IMR-90 (cell line): Measurements from ENCODE around the gene CDK11A. TPM values are rescaled to one million over a fixed set of nuclear protein-coding genes. Genes with fewer than 3 reads are reported as not detected.

Experiments
- ATAC-seq: fragments of 200-7000 bp; cut with Tn5 transposase; 2 replicates; pipeline ENCODE4 v1.9.1; 2020; ENCODE audit warnings: low read depth, mild to moderate bottlenecking, moderate library complexity
- BruUV-seq: library from RNA; stranded (reverse); fragments of 400-500 nt; replicated peaks from 2 replicates; lab custom pipeline; 2021; lab: Mats Ljungman, UMichigan
- CTCF ChIA-PET: fragments of 300-600 bp; formaldehyde crosslinking; extraction: SDS; loops from one replicate; lab custom pipeline; 2021; ENCODE audit warnings: antibody characterized with exemption; lab: Yijun Ruan, JAX
- POLR2A ChIA-PET: fragments of 300-600 bp; sonication (Branson Sonifier 250); formaldehyde crosslinking; loops from one replicate; lab custom pipeline; 2022; ENCODE audit warnings: antibody characterized with exemption; ENCODE audit not compliant: unreplicated experiment; lab: Charles Lee
- DNase-seq: peaks from one replicate; pipeline ENCODE4 v3.0.0; 2013
- H2AFZ ChIP-seq: replicated peaks from 2 replicates; pipeline ENCODE3; 2013; ENCODE audit warnings: low read length, mild to moderate bottlenecking; ENCODE audit not compliant: poor library complexity
- H2AK5ac ChIP-seq: 2 replicates; pipeline ENCODE4 v1.6.1; 2013; ENCODE audit warnings: low read depth, low read length, inconsistent platforms
- H2AK9ac ChIP-seq: replicated peaks from 2 replicates; pipeline ENCODE3; 2013; ENCODE audit warnings: mild to moderate bottlenecking, low read depth, low read length, moderate library complexity; ENCODE audit not compliant: poor library complexity
- H2BK120ac ChIP-seq: 2 replicates; pipeline ENCODE4 v1.6.1; 2013; ENCODE audit warnings: low read depth, low read length, inconsistent platforms
- H2BK15ac ChIP-seq: 3 replicates; pipeline ENCODE4 v1.6.1; 2013; ENCODE audit warnings: low read depth, low read length, inconsistent platforms
- H2BK20ac ChIP-seq: 2 replicates; pipeline ENCODE4 v1.6.1; 2013; ENCODE audit warnings: low read depth, mild to moderate bottlenecking, inconsistent platforms, low read length, moderate library complexity
- H2BK5ac ChIP-seq: 2 replicates; pipeline ENCODE4 v1.6.1; 2013; ENCODE audit warnings: mild to moderate bottlenecking, low read depth, low read length, inconsistent platforms; ENCODE audit not compliant: poor library complexity, severe bottlenecking
- H3K14ac ChIP-seq: replicated peaks from 2 replicates; pipeline ENCODE4 v1.6.1; 2013; ENCODE audit warnings: low read depth, low read length, inconsistent platforms
- H3K18ac ChIP-seq: 2 replicates; pipeline ENCODE4 v1.6.1; 2013; ENCODE audit warnings: low read depth, low read length, control low read depth
- H3K23ac ChIP-seq: 2 replicates; pipeline ENCODE4 v1.6.1; 2013; ENCODE audit warnings: low read depth, low read length, inconsistent platforms
- H3K27ac ChIP-seq: 2 replicates; pipeline ENCODE4 v1.5.1; 2013; ENCODE audit warnings: mild to moderate bottlenecking, control low read depth, low read length; ENCODE audit not compliant: insufficient read depth
- H3K27me3 ChIP-seq: 2 replicates; pipeline ENCODE4 v1.6.1; 2013; ENCODE audit warnings: low read length; ENCODE audit not compliant: control insufficient read depth, insufficient read depth
- H3K36me3 ChIP-seq: 2 replicates; pipeline ENCODE4 v1.6.1; 2013; ENCODE audit warnings: low read length, mixed read lengths; ENCODE audit not compliant: control insufficient read depth, insufficient read depth
- H3K4ac ChIP-seq: 2 replicates; pipeline ENCODE4 v1.6.1; 2013; ENCODE audit warnings: low read depth, low read length, inconsistent platforms
- H3K4me1 ChIP-seq: 2 replicates; pipeline ENCODE4 v1.6.1; 2013; ENCODE audit warnings: low read length, mixed read lengths; ENCODE audit not compliant: control insufficient read depth, insufficient read depth
- H3K4me2 ChIP-seq: 2 replicates; pipeline ENCODE4 v1.6.1; 2013; ENCODE audit warnings: low read depth, mild to moderate bottlenecking, control low read depth, low read length, moderate library complexity
- H3K4me3 ChIP-seq: 2 replicates; pipeline ENCODE4 v1.5.1; 2013; ENCODE audit warnings: low read depth, mild to moderate bottlenecking, control low read depth, low read length, moderate library complexity; ENCODE audit not compliant: insufficient read depth
- H3K56ac ChIP-seq: 2 replicates; pipeline ENCODE4 v1.6.1; 2013; ENCODE audit warnings: low read length, inconsistent platforms; ENCODE audit not compliant: insufficient read depth; ENCODE audit errors: extremely low read depth
- H3K79me1 ChIP-seq, 2 experiments: 2 replicates each; pipeline ENCODE4 v1.6.1; 2013; ENCODE audit warnings: low read length in 2 of 2, inconsistent platforms in 1 of 2, low read depth in 1 of 2
- H3K9ac ChIP-seq: 2 replicates; pipeline ENCODE4 v1.6.1; 2013; ENCODE audit warnings: low read depth, low read length, control low read depth
- H3K9me1 ChIP-seq: 2 replicates; pipeline ENCODE4 v1.6.1; 2013; ENCODE audit warnings: low read length, inconsistent platforms; ENCODE audit not compliant: insufficient read depth
- H3K9me3 ChIP-seq: 2 replicates; pipeline ENCODE4 v1.6.1; 2013; ENCODE audit warnings: low read length; ENCODE audit not compliant: control insufficient read depth, insufficient read depth
- H4K20me1 ChIP-seq: 2 replicates; pipeline ENCODE4 v1.6.1; 2013; ENCODE audit warnings: low read length, inconsistent platforms; ENCODE audit not compliant: insufficient read depth
- H4K5ac ChIP-seq: 2 replicates; pipeline ENCODE4 v1.6.1; 2013; ENCODE audit warnings: mild to moderate bottlenecking, low read depth, low read length, control low read depth
- H4K8ac ChIP-seq, 2 experiments: 2 replicates each; pipeline ENCODE4 v1.6.1; 2013; ENCODE audit warnings: low read depth in 2 of 2, low read length in 2 of 2, control low read depth in 1 of 2, inconsistent platforms in 1 of 2
- H4K91ac ChIP-seq: 2 replicates; pipeline ENCODE4 v1.6.1; 2013; ENCODE audit warnings: low read depth, low read length, inconsistent platforms; ENCODE audit not compliant: insufficient read depth
- CTCF ChIP-seq: conservative IDR thresholded peaks from 2 replicates; pipeline ENCODE4 v1.5.1; 2012; ENCODE audit warnings: mild to moderate bottlenecking, low read depth, low read length, improper control_type of control experiment
- MAFK ChIP-seq: IDR thresholded peaks from 2 replicates; pipeline ENCODE4 v1.6.1; 2012; ENCODE audit warnings: low read depth, low read length, improper control_type of control experiment
- MAZ ChIP-seq: IDR thresholded peaks from 2 replicates; pipeline ENCODE4 v1.6.1; 2012; ENCODE audit warnings: low read depth, mild to moderate bottlenecking, low read length, improper control_type of control experiment, moderate library complexity, borderline replicate concordance
- MXI1 ChIP-seq: IDR thresholded peaks from 2 replicates; pipeline ENCODE4 v1.6.1; 2012; ENCODE audit warnings: low read depth, mild to moderate bottlenecking, low read length, moderate library complexity, borderline replicate concordance
- NFE2L2 ChIP-seq: fragments of 150-350 bp; IDR thresholded peaks from 2 replicates; pipeline ENCODE4 v1.6.1; 2016; ENCODE audit warnings: low read depth, mild to moderate bottlenecking, low read length
- POLR2A ChIP-seq: IDR thresholded peaks from 2 replicates; pipeline ENCODE4 v1.6.1; 2012; ENCODE audit warnings: mild to moderate bottlenecking, low read depth, low read length
- SMC3 ChIP-seq: fragments of 150-350 bp; IDR thresholded peaks from 2 replicates; pipeline ENCODE4 v1.6.1; 2016; ENCODE audit warnings: low read depth, mild to moderate bottlenecking, antibody characterized with exemption, low read length, moderate library complexity
- USF2 ChIP-seq: fragments of 150-350 bp; IDR thresholded peaks from 2 replicates; pipeline ENCODE4 v1.6.1; 2017; ENCODE audit warnings: mild to moderate bottlenecking, antibody characterized with exemption, low read length, low read depth
- WGBS, 2 experiments: methylation state at CpG; one replicate each; pipeline versions ENCODE4 v1.1.5 to v1.1.7; 2013; ENCODE audit warnings: missing lambda C conversion rate in 2 of 2; ENCODE audit not compliant: insufficient read length in 1 of 2; ENCODE audit errors: extremely low coverage in 2 of 2; 5-methylcytosine and 5-hydroxymethylcytosine counted together
- dilution Hi-C: fragments of 300-500 bp; cut with HindIII; formaldehyde crosslinking; loops from one replicate; pipeline ENCODE4 v1.14.3; 2018; ENCODE audit warnings: low sequenced_read_pairs; ENCODE audit not compliant: unreplicated experiment
- in situ Hi-C: fragments of 300-500 bp; cut with MboI; formaldehyde crosslinking; loops from 3 replicates; pipeline ENCODE4 v1.14.3; 2019; ENCODE audit warnings: low sequenced_read_pairs, inconsistent platforms, mixed read lengths
- intact Hi-C: fragments of 100-400 bp; cut with micrococcal nuclease; formaldehyde crosslinking; loops from 2 replicates; pipeline ENCODE4 v1.10.0; 2022
- polyA plus RNA-seq, 3 experiments: library from polyadenylated mRNA; depleted of rRNA; stranded (reverse); fragments of >200 nt; gene quantifications; 2 replicates each; pipeline ENCODE4 v1.2.3, GENCODE V29; 2012; ENCODE audit warnings: low replicate concordance in 1 of 3
- total RNA-seq: library from RNA; depleted of rRNA; stranded (reverse); fragments of >200 nt; gene quantifications from 2 replicates; pipeline ENCODE4 v1.2.3, GENCODE V29; 2012

CDK11A gene
- total and polyA plus RNA-seq, 2 of the 4 experiments (the other 2 are of a cell fraction), result 1.8 to 20.0 TPM

- Histone ChIP-seq H2BK120ac (no peak overlapping the region), H3K23ac (no peak overlapping the region), H3K14ac (no peak overlapping the region), H3K4me1 (no peaks in the 10 kb centered on the region), H4K8ac (no peak overlapping the region), H2BK15ac (no peak overlapping the region), H3K56ac (no peak overlapping the region), H3K4ac (no peak overlapping the region), H3K27ac (no peak overlapping the region), H3K4me2 (no peak overlapping the region), H2AK9ac (no peak overlapping the region), H3K9me1 (no peaks in the 10 kb centered on the region), H2BK20ac (no peak overlapping the region), H2AK5ac (no peak overlapping the region), H2BK5ac (no peak overlapping the region), H3K79me1 (peaks cover 8% of the 10 kb centered on the region in 2 experiments; a peak in 2 of 4 replicates), H3K18ac (no peak overlapping the region), H3K9me3 (no peaks in the 10 kb centered on the region), H3K27me3 (no peaks in the 10 kb centered on the region), H3K36me3 (peaks cover 56% of the 10 kb centered on the region), H4K20me1 (no peaks in the 10 kb centered on the region), H3K9ac (no peak overlapping the region), H3K4me3 (no peak overlapping the region), H4K5ac (no peak overlapping the region), H2AFZ (no peak overlapping the region), H4K91ac (no peak overlapping the region)
- DNase-seq (no peak), ATAC-seq (no peak)
- 95% methylated on average over 20 of the region's 24 CpGs; no CpG with 5 or more reads in 1 of the 2 experiments for WGBS, 2 experiments
- ChIA-PET CTCF (no interaction called here), POLR2A (no interaction called here)
- no peak for TF ChIP-seq NFE2L2
- no peak for TF ChIP-seq POLR2A
- no peak for TF ChIP-seq SMC3
- TF ChIP-seq CTCF, result no peak
- no peak for TF ChIP-seq MXI1
- TF ChIP-seq MAZ, result no peak
- TF ChIP-seq USF2, result no peak
- no peak for TF ChIP-seq MAFK
- in situ Hi-C loops (no loop called here), dilution Hi-C loops (no loop called here), intact Hi-C loops (no loop called here)
- BruUV-seq, result no TSS peak
Measured at GRCh38 chr1:1670866-1671265, 53.3 kb downstream of the CDK11A start.
